Measurements from ENCODE around the gene HEPACAM2.

Gene HEPACAM2

DNA sequence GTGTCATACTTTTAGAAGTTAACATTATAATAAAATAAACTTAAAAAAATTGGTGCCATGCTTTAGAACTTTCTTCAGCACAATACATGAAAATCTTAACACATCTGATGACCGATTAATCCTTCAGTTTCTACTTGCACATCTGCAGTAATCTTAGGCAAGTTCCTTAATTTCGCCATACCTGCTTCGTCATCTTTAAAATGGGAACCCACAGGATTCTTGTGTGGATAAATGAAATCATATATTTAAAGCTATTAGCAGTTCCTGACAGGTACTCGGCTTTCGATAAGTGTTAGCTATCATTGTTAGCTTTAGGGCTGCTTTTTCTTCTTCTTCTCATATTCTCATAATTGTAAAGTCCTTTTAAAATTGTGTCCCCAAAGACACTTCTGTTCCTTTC is 5.0 kb upstream of the HEPACAM2 start:
- Histone ChIP-seq H3K4me3 (replicated peaks; ENCODE audit: insufficient read depth, low read length) (peak overlapping the region; percentile 86), H3K27ac (replicated peaks) (peak overlapping the region; percentile 56), H3K27me3 (ENCODE audit: insufficient read depth, poor library complexity, severe bottlenecking) (no peaks in the 10 kb centered on the region)
- DNase-seq (ENCODE audit: low read depth in 1 of 2, low spot score in 1 of 2) = peak; percentile 35 to 64
- TF ChIP-seq SPI1 (IDR thresholded peaks at IDR 0.05; ENCODE audit: borderline replicate concordance, low read depth) (peak; percentile 38; the same call in 1 of the 2 replicates), POLR2AphosphoS5 (IDR thresholded peaks at IDR 0.05; ENCODE audit: low read depth) (no peak), GABPA (IDR thresholded peaks at IDR 0.05; ENCODE audit: low read depth) (no peak)

DNA sequence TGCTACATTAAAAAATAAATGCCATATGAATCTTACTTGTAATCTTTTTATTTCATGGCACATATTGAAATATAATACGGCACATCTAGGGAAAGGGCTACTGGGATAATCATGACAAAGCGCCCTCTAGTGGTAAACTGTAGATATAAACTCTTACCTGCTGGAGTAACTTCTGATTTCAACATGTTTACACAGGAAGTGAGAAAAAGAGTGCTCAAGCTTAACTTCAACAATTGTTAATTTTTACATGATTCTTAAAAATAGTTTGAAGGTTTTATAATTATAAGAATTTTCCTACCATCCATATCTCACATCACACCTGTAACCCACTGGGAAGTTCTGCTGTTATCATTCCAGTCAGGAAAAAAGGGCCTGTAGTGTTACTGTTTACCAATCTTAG is 2.0 kb upstream of the HEPACAM2 start:
- Histone ChIP-seq H3K27ac (replicated peaks) (no peak overlapping the region), H3K27me3 (ENCODE audit: insufficient read depth, poor library complexity, severe bottlenecking) (peaks cover 3% of the 10 kb centered on the region), H3K4me3 (replicated peaks; ENCODE audit: insufficient read depth, low read length) (no peak overlapping the region)
- peak; percentile 28 to 45 for DNase-seq (ENCODE audit: low read depth in 1 of 2, low spot score in 1 of 2)
- TF ChIP-seq, protein P1, sequence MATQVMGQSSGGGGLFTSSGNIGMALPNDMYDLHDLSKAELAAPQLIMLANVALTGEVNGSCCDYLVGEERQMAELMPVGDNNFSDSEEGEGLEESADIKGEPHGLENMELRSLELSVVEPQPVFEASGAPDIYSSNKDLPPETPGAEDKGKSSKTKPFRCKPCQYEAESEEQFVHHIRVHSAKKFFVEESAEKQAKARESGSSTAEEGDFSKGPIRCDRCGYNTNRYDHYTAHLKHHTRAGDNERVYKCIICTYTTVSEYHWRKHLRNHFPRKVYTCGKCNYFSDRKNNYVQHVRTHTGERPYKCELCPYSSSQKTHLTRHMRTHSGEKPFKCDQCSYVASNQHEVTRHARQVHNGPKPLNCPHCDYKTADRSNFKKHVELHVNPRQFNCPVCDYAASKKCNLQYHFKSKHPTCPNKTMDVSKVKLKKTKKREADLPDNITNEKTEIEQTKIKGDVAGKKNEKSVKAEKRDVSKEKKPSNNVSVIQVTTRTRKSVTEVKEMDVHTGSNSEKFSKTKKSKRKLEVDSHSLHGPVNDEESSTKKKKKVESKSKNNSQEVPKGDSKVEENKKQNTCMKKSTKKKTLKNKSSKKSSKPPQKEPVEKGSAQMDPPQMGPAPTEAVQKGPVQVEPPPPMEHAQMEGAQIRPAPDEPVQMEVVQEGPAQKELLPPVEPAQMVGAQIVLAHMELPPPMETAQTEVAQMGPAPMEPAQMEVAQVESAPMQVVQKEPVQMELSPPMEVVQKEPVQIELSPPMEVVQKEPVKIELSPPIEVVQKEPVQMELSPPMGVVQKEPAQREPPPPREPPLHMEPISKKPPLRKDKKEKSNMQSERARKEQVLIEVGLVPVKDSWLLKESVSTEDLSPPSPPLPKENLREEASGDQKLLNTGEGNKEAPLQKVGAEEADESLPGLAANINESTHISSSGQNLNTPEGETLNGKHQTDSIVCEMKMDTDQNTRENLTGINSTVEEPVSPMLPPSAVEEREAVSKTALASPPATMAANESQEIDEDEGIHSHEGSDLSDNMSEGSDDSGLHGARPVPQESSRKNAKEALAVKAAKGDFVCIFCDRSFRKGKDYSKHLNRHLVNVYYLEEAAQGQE (IDR thresholded peaks at IDR 0.05; ENCODE audit: insufficient replicate concordance, low read depth) = no peak
- TF ChIP-seq POLR2AphosphoS5 (IDR thresholded peaks at IDR 0.05; ENCODE audit: low read depth) (no peak), SPI1 (IDR thresholded peaks at IDR 0.05; ENCODE audit: borderline replicate concordance, low read depth) (no peak), GABPA (IDR thresholded peaks at IDR 0.05; ENCODE audit: low read depth) (no peak)
- TF ChIP-seq, protein P2, sequence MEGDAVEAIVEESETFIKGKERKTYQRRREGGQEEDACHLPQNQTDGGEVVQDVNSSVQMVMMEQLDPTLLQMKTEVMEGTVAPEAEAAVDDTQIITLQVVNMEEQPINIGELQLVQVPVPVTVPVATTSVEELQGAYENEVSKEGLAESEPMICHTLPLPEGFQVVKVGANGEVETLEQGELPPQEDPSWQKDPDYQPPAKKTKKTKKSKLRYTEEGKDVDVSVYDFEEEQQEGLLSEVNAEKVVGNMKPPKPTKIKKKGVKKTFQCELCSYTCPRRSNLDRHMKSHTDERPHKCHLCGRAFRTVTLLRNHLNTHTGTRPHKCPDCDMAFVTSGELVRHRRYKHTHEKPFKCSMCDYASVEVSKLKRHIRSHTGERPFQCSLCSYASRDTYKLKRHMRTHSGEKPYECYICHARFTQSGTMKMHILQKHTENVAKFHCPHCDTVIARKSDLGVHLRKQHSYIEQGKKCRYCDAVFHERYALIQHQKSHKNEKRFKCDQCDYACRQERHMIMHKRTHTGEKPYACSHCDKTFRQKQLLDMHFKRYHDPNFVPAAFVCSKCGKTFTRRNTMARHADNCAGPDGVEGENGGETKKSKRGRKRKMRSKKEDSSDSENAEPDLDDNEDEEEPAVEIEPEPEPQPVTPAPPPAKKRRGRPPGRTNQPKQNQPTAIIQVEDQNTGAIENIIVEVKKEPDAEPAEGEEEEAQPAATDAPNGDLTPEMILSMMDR (IDR thresholded peaks at IDR 0.05; ENCODE audit: insufficient read depth, low read length) = peak; percentile 68

DNA sequence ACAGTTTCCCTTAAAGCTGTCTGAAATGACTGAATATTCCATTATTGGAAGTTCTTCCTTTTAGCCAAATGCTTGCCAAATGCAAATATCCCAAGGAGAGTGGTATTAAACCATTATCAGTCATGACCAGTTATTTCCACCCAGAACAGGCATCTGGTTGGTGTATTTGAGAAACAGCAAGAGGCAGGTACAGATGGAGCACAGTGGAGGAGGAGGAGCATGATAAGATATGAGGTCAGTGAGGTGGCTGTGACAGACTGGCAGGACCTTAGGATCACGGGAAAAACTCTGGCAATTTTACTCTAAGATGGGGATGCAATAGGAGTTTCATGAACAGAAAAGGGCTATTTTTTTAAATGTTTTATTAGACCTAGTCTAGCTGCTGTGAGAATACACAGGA is 6.4 kb downstream of the HEPACAM2 start:
- no peak for DNase-seq (ENCODE audit: low read depth in 1 of 2, low spot score in 1 of 2)
- H3K27me3 ChIP-seq (ENCODE audit: insufficient read depth, poor library complexity, severe bottlenecking) = peaks cover 5% of the 10 kb centered on the region
- no peak overlapping the region for H3K27ac ChIP-seq (replicated peaks)
- TF ChIP-seq, protein P2 (IDR thresholded peaks at IDR 0.05; ENCODE audit: insufficient read depth, low read length) = no peak
- TF ChIP-seq GABPA (IDR thresholded peaks at IDR 0.05; ENCODE audit: low read depth) = no peak
- no peak for TF ChIP-seq POLR2AphosphoS5 (IDR thresholded peaks at IDR 0.05; ENCODE audit: low read depth)
- TF ChIP-seq SPI1 (IDR thresholded peaks at IDR 0.05; ENCODE audit: borderline replicate concordance, low read depth) = no peak
- TF ChIP-seq, protein P1 (IDR thresholded peaks at IDR 0.05; ENCODE audit: insufficient replicate concordance, low read depth) = no peak
- no peak overlapping the region for H3K4me3 ChIP-seq (replicated peaks; ENCODE audit: insufficient read depth, low read length)

DNA sequence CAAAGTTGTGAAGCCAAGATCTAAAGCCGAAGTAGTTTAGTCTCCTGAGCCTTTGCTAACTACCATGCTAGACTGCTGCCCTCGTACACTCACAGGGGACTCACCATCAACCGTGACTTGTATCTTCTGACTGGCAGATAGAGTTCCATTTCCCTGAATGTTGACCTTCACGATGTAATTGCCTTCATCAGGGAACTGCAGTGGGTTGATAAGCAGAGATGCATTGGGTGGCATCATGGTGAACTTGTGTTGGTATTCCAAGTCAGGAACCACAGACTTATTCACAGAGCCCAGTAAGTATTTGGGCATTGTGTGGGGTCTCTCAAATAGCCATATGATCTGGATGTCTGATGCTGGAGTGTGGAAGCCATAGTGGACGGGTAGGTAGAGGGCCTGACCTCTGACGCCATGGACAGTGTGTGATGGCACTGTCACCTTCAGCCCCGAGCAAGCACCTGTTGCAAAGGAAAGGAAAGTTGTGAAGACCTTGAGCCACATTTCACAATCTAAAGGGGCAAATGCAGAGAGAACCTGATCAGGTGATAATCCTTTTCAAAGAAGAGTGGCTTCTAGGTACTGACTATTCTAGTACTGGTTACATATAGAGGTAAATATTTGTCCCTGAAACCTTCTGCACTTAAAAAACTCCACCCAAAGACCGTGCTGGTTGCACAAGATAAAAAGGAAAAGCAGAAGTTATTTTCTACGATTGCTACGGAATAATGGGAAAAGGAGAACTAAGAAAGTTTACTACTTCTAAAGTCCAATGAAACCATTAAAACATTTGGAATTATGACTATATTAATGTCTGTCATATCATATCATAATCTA is 7.1 kb downstream of the HEPACAM2 start:
- no peak for DNase-seq (ENCODE audit: low read depth in 1 of 2, low spot score in 1 of 2)
- TF ChIP-seq GABPA (IDR thresholded peaks at IDR 0.05; ENCODE audit: low read depth) = no peak
- TF ChIP-seq SPI1 (IDR thresholded peaks at IDR 0.05; ENCODE audit: borderline replicate concordance, low read depth) = no peak
- Histone ChIP-seq H3K27ac (replicated peaks) (no peak overlapping the region), H3K4me3 (replicated peaks; ENCODE audit: insufficient read depth, low read length) (no peak overlapping the region), H3K27me3 (ENCODE audit: insufficient read depth, poor library complexity, severe bottlenecking) (peaks cover 5% of the 10 kb centered on the region)

All from HL-60 (cell line).